Smooth muscle cell (in vitro differentiated cells): ENCODE measurements around the gene SLX4IP. TPM values are rescaled to one million over a fixed set of nuclear protein-coding genes. Genes with fewer than 3 reads are reported as not detected.

ENCODE experiments used
- DNase-seq: peaks from one replicate; lab custom pipeline; 2025; ENCODE audit not compliant: unreplicated experiment; lab: John Stamatoyannopoulos, UW
- H2AFZ ChIP-seq: fragments of 200-600 bp; sonication (generic); 2 replicates; pipeline ENCODE4 v1.6.0; 2016; ENCODE audit warnings: antibody characterized with exemption, low read depth, mild to moderate bottlenecking
- H3F3A ChIP-seq: fragments of 200-600 bp; sonication (generic); 2 replicates; pipeline ENCODE4 v1.6.0; 2017; ENCODE audit warnings: antibody characterized with exemption, low read depth
- H3K27ac ChIP-seq: fragments of 200-600 bp; sonication (generic); 2 replicates; pipeline ENCODE4 v1.5.1; 2016; ENCODE audit warnings: low read depth, mild to moderate bottlenecking
- H3K27me3 ChIP-seq: fragments of 200-600 bp; sonication (generic); 2 replicates; pipeline ENCODE4 v1.6.1; 2016; ENCODE audit warnings: low read depth, mild to moderate bottlenecking
- H3K36me3 ChIP-seq: fragments of 200-600 bp; sonication (generic); 2 replicates; pipeline ENCODE4 v1.5.1; 2016; ENCODE audit warnings: low read depth
- H3K4me1 ChIP-seq: fragments of 200-600 bp; sonication (generic); 2 replicates; pipeline ENCODE4 v1.5.1; 2016; ENCODE audit warnings: low read depth
- H3K4me2 ChIP-seq: fragments of 200-600 bp; sonication (generic); 2 replicates; pipeline ENCODE4 v1.6.0; 2016; ENCODE audit warnings: mild to moderate bottlenecking
- H3K4me3 ChIP-seq: fragments of 200-600 bp; sonication (generic); 2 replicates; pipeline ENCODE4 v1.5.1; 2016; ENCODE audit warnings: mild to moderate bottlenecking
- H3K79me2 ChIP-seq: fragments of 200-600 bp; sonication (generic); 2 replicates; pipeline ENCODE4 v1.6.0; 2016; ENCODE audit warnings: low read depth, mild to moderate bottlenecking
- H3K9ac ChIP-seq: fragments of 200-600 bp; sonication (generic); 2 replicates; pipeline ENCODE4 v1.6.0; 2016; ENCODE audit warnings: low read depth
- H3K9me3 ChIP-seq: fragments of 200-600 bp; sonication (generic); replicated peaks from 2 replicates; pipeline ENCODE4 v1.5.1; 2016; ENCODE audit warnings: low read depth
- H4K20me1 ChIP-seq: fragments of 200-600 bp; sonication (generic); 2 replicates; pipeline ENCODE4 v1.6.0; 2016; ENCODE audit warnings: low read depth
- CTCF ChIP-seq: fragments of 200-600 bp; sonication (generic); IDR thresholded peaks from 2 replicates; pipeline ENCODE4 v1.5.1; 2017; ENCODE audit warnings: borderline replicate concordance, mild to moderate bottlenecking, antibody characterized with exemption; ENCODE audit not compliant: insufficient read depth, poor library complexity, severe bottlenecking
- WGBS: methylation state at CpG from one replicate; pipeline ENCODE4 v1.1.7; 2016; ENCODE audit warnings: low lambda C conversion rate; 5-methylcytosine and 5-hydroxymethylcytosine counted together
- polyA plus RNA-seq: library from polyadenylated mRNA; unstranded; fragments of >200 nt; fragmentation: Nextera tagmentation; extraction: Ambion mirVana; gene quantifications from 2 replicates; pipeline ENCODE4 v1.2.1, GENCODE V29; 2016
- total RNA-seq: library from RNA; depleted of rRNA; stranded (reverse); fragments of >200 nt; gene quantifications from 2 replicates; pipeline ENCODE4 v1.2.3, GENCODE V29; 2014

Gene SLX4IP
- total and polyA plus RNA-seq, 2 experiments from 2014 or later = 1.2 to 6.2 TPM

GRCh38 chr20:10554285-10554684, 119.2 kb downstream of the SLX4IP start:
- H3K4me2 ChIP-seq = no peak overlapping the region
- peaks cover 25% of the 10 kb centered on the region for H3K4me1 ChIP-seq

GRCh38 chr20:10555393-10555792, 120.3 kb downstream of the SLX4IP start:
- Histone ChIP-seq H3F3A (no peaks in the 10 kb centered on the region), H3K27me3 (no peaks in the 10 kb centered on the region), H3K36me3 (no peaks in the 10 kb centered on the region), H3K9ac (no peak overlapping the region), H3K9me3 (no peaks in the 10 kb centered on the region), H3K4me3 (no peak overlapping the region), H3K79me2 (peaks cover 3% of the 10 kb centered on the region), H3K4me2 (peak overlapping the region; percentile 56), H3K4me1 (peaks cover 35% of the 10 kb centered on the region), H2AFZ (no peak overlapping the region), H4K20me1 (no peaks in the 10 kb centered on the region), H3K27ac (peak overlapping the region; percentile 29)
- WGBS = 90% methylated on average over 3 of the region's 3 CpGs
- no peak for TF ChIP-seq CTCF
- no peak for DNase-seq

More at GRCh38 chr20:10554285-10554684, 119.2 kb downstream of the SLX4IP start:
- H3K27me3 ChIP-seq = no peaks in the 10 kb centered on the region
- no peak overlapping the region for H3K9ac ChIP-seq
- H3K79me2 ChIP-seq = peaks cover 3% of the 10 kb centered on the region
- H2AFZ ChIP-seq = no peak overlapping the region
- no peaks in the 10 kb centered on the region for H4K20me1 ChIP-seq
- no peaks in the 10 kb centered on the region for H3K36me3 ChIP-seq
- H3K4me3 ChIP-seq = no peak overlapping the region
- DNase-seq = no peak
- H3K9me3 ChIP-seq = no peaks in the 10 kb centered on the region
- WGBS = 89% methylated on average over 2 of the region's 2 CpGs
- no peak for TF ChIP-seq CTCF
- H3K27ac ChIP-seq = no peak overlapping the region
- H3F3A ChIP-seq = no peaks in the 10 kb centered on the region

GRCh38 chr20:10555865-10556308, 120.8 kb downstream of the SLX4IP start:
- no peaks in the 10 kb centered on the region for H3K9me3 ChIP-seq
- no peak overlapping the region for H3K9ac ChIP-seq
- TF ChIP-seq CTCF = no peak
- no peaks in the 10 kb centered on the region for H3F3A ChIP-seq
- no peaks in the 10 kb centered on the region for H4K20me1 ChIP-seq
- H2AFZ ChIP-seq = no peak overlapping the region
- H3K36me3 ChIP-seq = no peaks in the 10 kb centered on the region
- peak overlapping the region; percentile 56 for H3K4me2 ChIP-seq
- H3K4me3 ChIP-seq = no peak overlapping the region
- no peaks in the 10 kb centered on the region for H3K27me3 ChIP-seq
- peak overlapping the region; percentile 29 for H3K27ac ChIP-seq
- H3K4me1 ChIP-seq = peaks cover 35% of the 10 kb centered on the region
- WGBS = 50% methylated on average over 5 of the region's 5 CpGs
- no peak for DNase-seq
- peaks cover 3% of the 10 kb centered on the region for H3K79me2 ChIP-seq

GRCh38 chr20:10556519-10557083, 121.5 kb downstream of the SLX4IP start:
- Histone ChIP-seq H3K9ac (no peak overlapping the region), H3K27ac (peak overlapping the region; percentile 29), H3K27me3 (no peaks in the 10 kb centered on the region), H3K4me3 (no peak overlapping the region), H3K9me3 (no peaks in the 10 kb centered on the region), H4K20me1 (no peaks in the 10 kb centered on the region), H3F3A (no peaks in the 10 kb centered on the region), H3K36me3 (no peaks in the 10 kb centered on the region), H3K4me2 (peak overlapping the region; percentile 56), H2AFZ (no peak overlapping the region), H3K4me1 (peaks cover 35% of the 10 kb centered on the region), H3K79me2 (peaks cover 3% of the 10 kb centered on the region)
- TF ChIP-seq CTCF = no peak
- WGBS = 79% methylated on average over 2 of the region's 2 CpGs
- DNase-seq = no peak
